A673 (cell line): ENCODE data around the gene PARP8. TPM values are rescaled to one million over a fixed set of nuclear protein-coding genes. Genes with fewer than 3 reads are reported as not detected.

ENCODE experiments used
- BruUV-seq: library from RNA; stranded (reverse); fragments of 400-500 nt; replicated peaks from 2 replicates; lab custom pipeline; 2021; lab: Mats Ljungman, UMichigan
- CTCF ChIA-PET: fragments of 300-600 bp; sonication (Branson Sonifier 250); formaldehyde crosslinking; loops from one replicate; lab custom pipeline; 2022; ENCODE audit warnings: antibody characterized with exemption; lab: Charles Lee
- POLR2A ChIA-PET: fragments of 300-600 bp; sonication (Branson Sonifier 250); formaldehyde crosslinking; loops from one replicate; lab custom pipeline; 2022; ENCODE audit warnings: antibody characterized with exemption; ENCODE audit not compliant: low non-redundant PET; lab: Charles Lee
- DNase-seq: peaks from one replicate; pipeline ENCODE4 v3.0.0-alpha.2; 2015; ENCODE audit warnings: low spot score
- H3K27ac ChIP-seq: fragments of 200-600 bp; sonication (generic); 2 replicates; pipeline ENCODE4 v1.5.1; 2016; ENCODE audit warnings: mixed run types, low read depth, mild to moderate bottlenecking, mixed read lengths, antibody characterized with exemption, low read length; ENCODE audit not compliant: poor library complexity, severe bottlenecking
- H3K27me3 ChIP-seq: fragments of 200-600 bp; sonication (generic); replicated peaks from 2 replicates; pipeline ENCODE4 v1.6.1; 2017; ENCODE audit warnings: mixed run types, low read depth, mild to moderate bottlenecking, mixed read lengths, antibody characterized with exemption, low read length; ENCODE audit not compliant: insufficient read depth, poor library complexity
- H3K36me3 ChIP-seq: fragments of 200-600 bp; sonication (generic); 2 replicates; pipeline ENCODE4 v1.6.1; 2016; ENCODE audit warnings: mixed run types, mild to moderate bottlenecking, mixed read lengths, antibody characterized with exemption, low read length; ENCODE audit not compliant: insufficient read depth, poor library complexity, severe bottlenecking
- H3K4me1 ChIP-seq: fragments of 200-600 bp; sonication (generic); 2 replicates; pipeline ENCODE4 v1.6.1; 2017; ENCODE audit warnings: mixed run types, mild to moderate bottlenecking, mixed read lengths, antibody characterized with exemption, low read length; ENCODE audit not compliant: insufficient read depth, poor library complexity, severe bottlenecking
- H3K4me3 ChIP-seq: fragments of 200-600 bp; sonication (generic); 2 replicates; pipeline ENCODE4 v1.5.1; 2016; ENCODE audit warnings: low read depth, mixed run types, mild to moderate bottlenecking, mixed read lengths, low read length; ENCODE audit not compliant: poor library complexity, severe bottlenecking
- H3K9me3 ChIP-seq: fragments of 200-600 bp; sonication (generic); 2 replicates; pipeline ENCODE4 v1.6.1; 2016; ENCODE audit warnings: mixed run types, low read depth, mild to moderate bottlenecking, mixed read lengths, antibody characterized with exemption, low read length; ENCODE audit not compliant: poor library complexity, severe bottlenecking
- CTCF ChIP-seq: fragments of 300-800, 200-600 bp; sonication (generic); conservative IDR thresholded peaks from 2 replicates; pipeline ENCODE4 v1.5.1; 2017; ENCODE audit warnings: low read depth, mild to moderate bottlenecking, antibody characterized with exemption, low read length, moderate library complexity, mixed read lengths
- EZH2 ChIP-seq: fragments of 200-600 bp; sonication (generic); IDR thresholded peaks from 2 replicates; pipeline ENCODE4 v1.6.1; 2017; ENCODE audit warnings: borderline replicate concordance, low read depth, mild to moderate bottlenecking, mixed read lengths, antibody characterized with exemption, low read length; ENCODE audit not compliant: poor library complexity, severe bottlenecking
- intact Hi-C: fragments of 100-400 bp; cut with micrococcal nuclease; formaldehyde crosslinking; loops from one replicate; pipeline ENCODE4 v1.10.0; 2022; ENCODE audit not compliant: unreplicated experiment
- total RNA-seq: library from RNA; stranded (reverse); gene quantifications from 2 replicates; pipeline ENCODE4 v1.2.3, GENCODE V29; 2021

Gene PARP8
- total RNA-seq, 1 experiment from 2014 or later: 18.0 TPM

GRCh38 chr5:50849554-50849953 lies 183.1 kb downstream of the PARP8 start:
- intact Hi-C loops: no loop called here

GRCh38 chr5:50853151-50853550 lies 186.7 kb downstream of the PARP8 start:
- Histone ChIP-seq H3K9me3 (no peaks in the 10 kb centered on the region), H3K4me1 (no peaks in the 10 kb centered on the region), H3K27me3 (no peaks in the 10 kb centered on the region), H3K27ac (no peak overlapping the region), H3K36me3 (no peaks in the 10 kb centered on the region), H3K4me3 (no peak overlapping the region)
- ChIA-PET CTCF (no interaction called here), POLR2A (no interaction called here)
- intact Hi-C loops: no loop called here
- DNase-seq: no peak
- BruUV-seq: no TSS peak
- TF ChIP-seq EZH2 (no peak), CTCF (no peak)

More at GRCh38 chr5:50849554-50849953, 183.1 kb downstream of the PARP8 start:
- no peak for TF ChIP-seq CTCF
- TF ChIP-seq EZH2: no peak
- Histone ChIP-seq H3K27ac (no peak overlapping the region), H3K27me3 (no peaks in the 10 kb centered on the region), H3K4me3 (no peak overlapping the region), H3K36me3 (no peaks in the 10 kb centered on the region), H3K9me3 (no peaks in the 10 kb centered on the region), H3K4me1 (no peaks in the 10 kb centered on the region)
- ChIA-PET POLR2A (no interaction called here), CTCF (no interaction called here)
- no TSS peak for BruUV-seq
- DNase-seq: no peak

- intact Hi-C loops: no loop called here
- TF ChIP-seq EZH2 (no peak), CTCF (no peak)
- Histone ChIP-seq H3K27me3 (no peaks in the 10 kb centered on the region), H3K4me1 (no peaks in the 10 kb centered on the region), H3K36me3 (no peaks in the 10 kb centered on the region), H3K9me3 (no peaks in the 10 kb centered on the region), H3K4me3 (no peak overlapping the region), H3K27ac (no peak overlapping the region)
- no TSS peak for BruUV-seq
- DNase-seq: no peak
- ChIA-PET CTCF (no interaction called here), POLR2A (no interaction called here)
Observed at GRCh38 chr5:50854082-50854481, 187.6 kb downstream of the PARP8 start.
